DMS53 treated with DMSO at 0.1 percent for 48 hours (cell line): ENCODE results near the gene RRP1B.

Experiments used
- DNase-seq: peaks from one replicate; lab custom pipeline; 2025; ENCODE audit not compliant: unreplicated experiment; lab: John Stamatoyannopoulos, UW

Gene RRP1B

DNA sequence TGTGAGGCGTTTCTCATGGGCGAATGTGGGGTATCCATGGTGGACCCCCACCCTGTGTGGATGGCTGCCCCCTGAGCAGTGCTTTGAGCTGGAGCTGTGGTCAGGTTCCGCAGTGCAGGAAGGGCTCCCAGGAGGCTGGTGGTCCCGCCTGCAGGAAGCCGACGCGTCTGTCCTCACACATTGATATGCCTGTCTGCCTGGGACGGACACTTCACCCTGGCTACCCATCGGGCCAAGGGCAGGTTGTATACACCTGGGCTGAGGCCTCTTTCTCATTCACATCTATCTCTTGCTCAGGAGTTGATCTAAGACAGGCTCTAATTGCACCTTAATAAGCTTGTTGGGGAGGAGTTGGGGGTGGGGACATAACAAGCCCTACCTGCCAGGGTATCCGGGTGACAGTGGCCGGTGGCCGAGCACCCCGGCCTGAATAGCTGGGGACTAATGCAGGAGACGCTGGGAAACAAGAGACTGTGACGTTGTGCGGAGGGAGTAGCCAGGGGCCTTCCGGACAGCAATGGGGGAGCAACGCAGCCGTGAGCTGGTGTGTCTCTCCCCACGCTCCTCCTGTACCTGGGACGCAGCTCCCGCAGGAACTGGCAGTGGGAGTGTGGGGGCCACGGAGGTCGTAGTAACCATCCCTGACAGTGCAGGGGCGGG, 81.3 kb downstream of the RRP1B start:
- DNase-seq, result peak; percentile 69

DNA sequence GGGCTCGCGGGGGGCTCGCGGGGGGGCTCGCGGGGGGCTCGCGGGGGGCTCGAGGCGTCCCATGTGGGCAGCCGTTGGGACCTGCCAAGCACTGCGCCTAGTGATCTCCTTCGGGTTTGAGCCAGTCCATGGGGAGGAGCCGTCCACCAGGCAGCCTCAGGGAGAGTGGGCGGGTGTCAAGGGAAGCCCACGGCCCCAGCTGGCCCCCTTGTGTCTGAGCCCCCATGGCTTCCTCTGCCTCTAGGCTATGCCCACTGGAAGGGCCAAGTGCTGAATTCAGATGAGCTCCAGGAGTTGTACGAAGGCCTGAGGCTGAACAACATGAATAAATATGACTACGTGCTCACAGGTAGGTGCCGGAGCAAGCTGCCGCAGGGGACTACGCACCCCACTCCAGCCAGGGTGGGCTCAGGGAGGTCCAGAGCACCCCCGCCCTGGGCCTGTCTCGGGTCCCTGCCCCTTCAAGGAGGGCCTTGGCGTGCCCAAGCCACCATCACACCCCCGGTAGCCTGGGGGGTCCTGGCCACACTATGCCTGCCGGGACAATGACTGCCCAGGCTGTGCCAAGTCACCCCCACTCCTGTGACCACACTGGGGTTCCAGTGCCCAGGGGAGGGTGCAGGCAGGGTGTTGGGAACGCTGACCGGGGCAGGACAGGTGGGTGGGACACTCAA, 82.2 kb downstream of the RRP1B start:
- DNase-seq, result no peak

DNA sequence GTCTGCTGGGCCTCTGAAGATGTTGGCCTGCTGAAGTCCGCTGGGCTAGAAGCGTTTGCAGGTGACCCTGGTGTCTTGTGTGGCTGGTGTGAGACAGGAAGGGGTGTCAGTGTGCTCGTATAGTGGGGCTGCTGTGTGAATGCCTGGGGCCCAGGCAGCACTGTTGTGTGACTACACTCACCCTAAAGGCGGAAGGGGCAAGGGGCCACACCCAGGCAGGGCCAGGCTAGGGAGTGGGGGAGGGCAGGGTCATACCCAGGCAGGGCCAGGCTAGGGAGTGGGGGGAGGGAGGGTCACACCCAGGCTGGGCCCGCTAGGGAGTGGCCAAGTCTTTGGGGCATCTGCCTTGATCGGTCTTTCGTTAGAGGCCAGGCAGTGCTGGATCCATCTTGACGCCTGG, 84.6 kb downstream of the RRP1B start:
- no peak for DNase-seq

DNA sequence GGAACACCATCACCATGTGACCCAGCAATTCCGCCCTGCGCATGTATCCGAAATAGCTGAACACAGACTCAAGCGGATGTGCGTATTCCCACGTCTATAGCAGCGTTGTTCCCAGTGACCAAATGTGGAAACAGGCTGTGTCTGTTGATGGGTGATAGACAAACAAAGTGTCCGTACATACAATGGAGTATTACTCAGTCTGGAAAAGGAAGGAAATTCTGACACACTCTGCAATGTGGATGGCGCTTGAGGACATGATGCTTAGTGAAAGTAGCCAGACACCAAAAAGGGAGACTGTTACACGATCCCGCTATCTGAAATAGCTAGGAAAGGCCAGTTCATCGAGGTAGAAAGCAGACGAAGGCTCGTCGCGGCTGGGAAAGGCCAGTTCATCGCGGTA, 85.4 kb downstream of the RRP1B start:
- DNase-seq, result no peak
